Measurements from ENCODE around the gene ARRB2. TPM values are rescaled to one million over a fixed set of nuclear protein-coding genes. Genes with fewer than 3 reads are reported as not detected.

The ARRB2 gene
- total and polyA plus RNA-seq, 2 of the 13 experiments (the other 11 are each of a cell fraction or from before 2014, with no cell fraction given) = 21.5 to 49.2 TPM

DNA sequence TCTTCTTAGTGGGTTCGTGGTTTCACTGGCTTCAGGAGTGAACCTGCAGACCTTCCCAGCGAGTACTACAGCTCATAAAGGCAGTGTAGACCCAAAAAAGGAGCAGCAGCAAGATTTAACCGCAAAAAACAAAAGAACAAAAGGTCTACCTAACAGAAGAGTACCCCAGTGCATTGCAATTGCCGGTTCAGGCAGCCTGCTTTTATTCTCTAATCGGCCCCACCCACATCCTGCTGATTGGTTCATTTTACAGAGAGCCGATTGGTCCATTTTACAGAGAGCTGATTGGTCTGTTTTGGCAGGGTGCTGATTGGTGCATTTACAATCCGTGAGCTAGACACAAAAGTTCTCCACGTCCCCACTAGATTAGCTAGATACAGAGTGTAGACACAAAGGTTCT is 2.0 kb upstream of the ARRB2 start (continued):
- TF ChIP-seq, protein P1, sequence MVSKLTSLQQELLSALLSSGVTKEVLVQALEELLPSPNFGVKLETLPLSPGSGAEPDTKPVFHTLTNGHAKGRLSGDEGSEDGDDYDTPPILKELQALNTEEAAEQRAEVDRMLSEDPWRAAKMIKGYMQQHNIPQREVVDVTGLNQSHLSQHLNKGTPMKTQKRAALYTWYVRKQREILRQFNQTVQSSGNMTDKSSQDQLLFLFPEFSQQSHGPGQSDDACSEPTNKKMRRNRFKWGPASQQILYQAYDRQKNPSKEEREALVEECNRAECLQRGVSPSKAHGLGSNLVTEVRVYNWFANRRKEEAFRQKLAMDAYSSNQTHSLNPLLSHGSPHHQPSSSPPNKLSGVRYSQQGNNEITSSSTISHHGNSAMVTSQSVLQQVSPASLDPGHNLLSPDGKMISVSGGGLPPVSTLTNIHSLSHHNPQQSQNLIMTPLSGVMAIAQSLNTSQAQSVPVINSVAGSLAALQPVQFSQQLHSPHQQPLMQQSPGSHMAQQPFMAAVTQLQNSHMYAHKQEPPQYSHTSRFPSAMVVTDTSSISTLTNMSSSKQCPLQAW (CRISPR knock-in tag; IDR thresholded peaks at IDR 0.05) = no peak
- TF ChIP-seq ZNF230 (CRISPR knock-in tag; IDR thresholded peaks at IDR 0.05) = no peak

GRCh38 chr17:4710693-4711634 is 532 bp downstream of the ARRB2 start:
- POLR2A ChIA-PET = interaction anchor here (1.0 to 5.9 kb wide), 20 partner anchors 8 to 257 kb away, joined by 3 to 107 read pairs (median 6); partner anchors contain the start of genes GLTPD2, MED11, PLD2 and PSMB6
- Histone ChIP-seq H4K20me1 (ENCODE audit: insufficient read depth, low read length) (no peaks in the 10 kb centered on the region; the same call in 1 of the 2 replicates), H3K4me2 (ENCODE audit: low read depth, low read length) (peak overlapping the region; percentile 90), H3K4me1 (ENCODE audit: insufficient read depth, low read length) (peaks cover 39% of the 10 kb centered on the region), H3K27ac (ENCODE audit: extremely low read length, insufficient read depth, low read length) (peak overlapping the region; percentile 65), H3K79me2 (ENCODE audit: insufficient read depth, low read length) (peaks cover 19% of the 10 kb centered on the region), H3K9me3 (ENCODE audit: low read length) (no peaks in the 10 kb centered on the region), H3K27me3 (ENCODE audit: control insufficient read depth in 1 of 2, insufficient read depth in 2 of 2, low read length in 2 of 2) (no peaks in the 10 kb centered on the region), H3K9ac (ENCODE audit: insufficient read depth, low read depth, low read length) (peak overlapping the region; percentile 73), H3K4me3 (replicated peaks in 1 of 3; ENCODE audit: insufficient read depth in 1 of 3, low read depth in 2 of 3, low read length in 3 of 3) (peak overlapping the region; percentile 72 to 86 (median 85)), H3K36me3 (replicated peaks in 1 of 2; ENCODE audit: control insufficient read depth in 1 of 2, insufficient read depth in 2 of 2, low read length in 2 of 2) (peaks cover 4 to 8% of the 10 kb centered on the region in 2 experiments; a peak in 4 of 5 replicates), H2AFZ (ENCODE audit: low read length) (no peak overlapping the region)
- TSS peak; percentile 49 for BruUV-seq (replicated peaks)
- FAIRE-seq (no peak), DNase-seq (ENCODE audit: low spot score) (no peak), ATAC-seq (peak; percentile 4; the same call in 2 of the 3 replicates)
- intact Hi-C loops (cut with micrococcal nuclease; ENCODE audit: unreplicated experiment) = loop anchor here (1.0 to 10.0 kb wide), 4 partner anchors 10 to 254 kb away; partner anchors contain the start of genes GLTPD2, MED11 and SPAG7
- CTCF ChIA-PET (ENCODE audit: low intra/inter-chr PET ratio, low total read pairs) = interaction anchor here (0.8 to 1.9 kb wide), 4 partner anchors 21 to 178 kb away, joined by 4 to 11 read pairs (median 7); partner anchors contain the start of gene MED11
- in situ Hi-C loops (cut with HindIII; ENCODE audit: extremely low pct_ligation_motif_present, low pct_unique_long_range_greater_than_20kb) = no loop called here
- WGBS (ENCODE audit: low lambda C conversion rate) = 2% methylated on average over 32 of the region's 57 CpGs
- TF ChIP-seq ZNF678 (CRISPR knock-in tag; IDR thresholded peaks at IDR 0.05) (no peak), SSRP1 (CRISPR knock-in tag; IDR thresholded peaks at IDR 0.05) (no peak), ZFP37 (CRISPR knock-in tag; IDR thresholded peaks at IDR 0.05; ENCODE audit: borderline replicate concordance) (no peak), MLXIP (CRISPR knock-in tag; IDR thresholded peaks at IDR 0.05; ENCODE audit: borderline replicate concordance) (no peak), FOSL2 (CRISPR knock-in tag; IDR thresholded peaks at IDR 0.05) (0 out of 2 replicates have a peak, but pooled peaks have one; percentile 4), ZNF710 (CRISPR knock-in tag; IDR thresholded peaks at IDR 0.05; ENCODE audit: borderline replicate concordance) (no peak), PCBP1 (IDR thresholded peaks at IDR 0.05; ENCODE audit: borderline replicate concordance, low read depth, low read length) (0 out of 2 replicates have a peak, but pooled peaks have one; percentile 55), CENPBD1 (CRISPR knock-in tag; IDR thresholded peaks at IDR 0.05; ENCODE audit: borderline replicate concordance, low read depth) (no peak)

Measured in HepG2 (cell line).